A549 (cell line): ENCODE data around the gene COG5. TPM values are rescaled to one million over a fixed set of nuclear protein-coding genes. Genes with fewer than 3 reads are reported as not detected.
A peak's percentile ranks its signal among the peaks of the same experiment; 100 is the strongest.

Experiments used
- ATAC-seq, 2 experiments: fragments of 200-7000 bp in 1 of 2; fragments of >200 bp in 1 of 2; cut with Nextera tagmentation in 1 of 2; cut with Tn5 transposase in 1 of 2; 3 replicates each; pipeline versions ENCODE4 v1.8.0 to v1.9.1; 2018 to 2020; ENCODE audit warnings: mild to moderate bottlenecking in 1 of 2, moderate library complexity in 1 of 2
- CTCF ChIA-PET: fragments of 300-600 bp; sonication (Branson Sonifier 250); formaldehyde crosslinking; extraction: SDS; loops from one replicate; lab custom pipeline; 2021; ENCODE audit warnings: antibody characterized with exemption, inconsistent platforms; lab: Yijun Ruan, JAX
- POLR2A ChIA-PET: fragments of 350-600 bp; formaldehyde crosslinking; extraction: SDS; loops from one replicate; lab custom pipeline; 2021; ENCODE audit warnings: antibody characterized with exemption, inconsistent platforms; lab: Yijun Ruan, JAX
- DNase-seq, 2 experiments: peaks; one replicate each; pipeline versions ENCODE4 v3.0.0 to v3.0.0-alpha.2; 2011 to 2016; ENCODE audit warnings: low read depth in 1 of 2, low spot score in 1 of 2
- FAIRE-seq: peaks from 2 replicates; lab custom pipeline; 2011; peaks lifted over from hg19 to GRCh38; lab: Jason Lieb, UNC
- H3K27ac ChIP-seq, 2 experiments: fragments of >200 bp; sonication (Bioruptor Twin); formaldehyde crosslinking; 3 replicates each; pipeline ENCODE4 v1.5.1; 2016 to 2017
- H3K4me1 ChIP-seq: fragments of >200 bp; sonication (Bioruptor Twin); formaldehyde crosslinking; 3 replicates; pipeline ENCODE4 v1.6.1; 2016
- H3K4me2 ChIP-seq: fragments of >200 bp; sonication (Bioruptor Twin); formaldehyde crosslinking; 3 replicates; pipeline ENCODE4 v1.6.1; 2016
- H3K4me3 ChIP-seq: fragments of >200 bp; sonication (Bioruptor Twin); formaldehyde crosslinking; 3 replicates; pipeline ENCODE4 v1.5.1; 2016
- H3K9me3 ChIP-seq: fragments of >200 bp; sonication (Bioruptor Twin); formaldehyde crosslinking; 3 replicates; pipeline ENCODE4 v1.6.1; 2016
- CBX2 ChIP-seq: fragments of 200-600 bp; sonication (generic); IDR thresholded peaks from 2 replicates; pipeline ENCODE4 v1.6.1; 2016; ENCODE audit warnings: low read depth, mild to moderate bottlenecking, borderline replicate concordance
- CBX8 ChIP-seq: fragments of 200-600 bp; sonication (generic); IDR thresholded peaks from 2 replicates; pipeline ENCODE4 v1.6.1; 2016
- CHD4 ChIP-seq: fragments of 200-600 bp; sonication (generic); IDR thresholded peaks from 2 replicates; pipeline ENCODE4 v1.6.1; 2016; ENCODE audit warnings: antibody characterized with exemption, mild to moderate bottlenecking, borderline replicate concordance
- EP300 ChIP-seq, 2 experiments: fragments of >200 bp; sonication (Bioruptor Twin); formaldehyde crosslinking; IDR thresholded peaks; 2 replicates in 1 of 2; 3 replicates in 1 of 2; pipeline ENCODE4 v1.6.1; 2016 to 2017
- FOXS1 ChIP-seq: fragments of 250-450 bp; sonication (Bioruptor Pico); IDR thresholded peaks from 2 replicates; pipeline ENCODE4 v1.5.0; 2020; ENCODE audit warnings: mild to moderate bottlenecking, moderate library complexity
- HDAC2 ChIP-seq: fragments of 200-600 bp; sonication (generic); IDR thresholded peaks from 2 replicates; pipeline ENCODE4 v1.6.1; 2016
- HOXA7 ChIP-seq: fragments of 250-450 bp; sonication (Bioruptor Pico); IDR thresholded peaks from 2 replicates; pipeline ENCODE4 v1.5.0; 2020; ENCODE audit warnings: mild to moderate bottlenecking, moderate library complexity
- JUNB ChIP-seq: fragments of >200 bp; sonication (Bioruptor Twin); formaldehyde crosslinking; IDR thresholded peaks from 2 replicates; pipeline ENCODE4 v1.6.1; 2016
- MAFK ChIP-seq: fragments of 450-650 bp; IDR thresholded peaks from 2 replicates; pipeline ENCODE4 v1.6.1; 2014; ENCODE audit not compliant: partially characterized antibody
- MYC ChIP-seq: IDR thresholded peaks from 2 replicates; pipeline ENCODE4 v1.6.1; 2012; ENCODE audit warnings: mild to moderate bottlenecking, inconsistent platforms, low read length, improper control_type of control experiment, borderline replicate concordance
- NFE2L2 ChIP-seq: fragments of 150-350 bp; conservative IDR thresholded peaks from 2 replicates; pipeline ENCODE4 v1.6.1; 2014; ENCODE audit warnings: low read length
- NPAS2 ChIP-seq: fragments of 250-450 bp; sonication (Bioruptor Pico); IDR thresholded peaks from 2 replicates; pipeline ENCODE4 v1.8.0; 2022; ENCODE audit warnings: mild to moderate bottlenecking, moderate library complexity, borderline replicate concordance
- NR3C1 ChIP-seq: fragments of >200 bp; sonication (Bioruptor Twin); formaldehyde crosslinking; IDR thresholded peaks from 3 replicates; pipeline ENCODE4 v1.6.1; 2017
- PHF8 ChIP-seq: fragments of 200-600 bp; sonication (generic); IDR thresholded peaks from 2 replicates; pipeline ENCODE4 v1.6.1; 2016; ENCODE audit warnings: low read depth, mild to moderate bottlenecking, antibody characterized with exemption, moderate library complexity, borderline replicate concordance
- POLR2AphosphoS2 ChIP-seq: conservative IDR thresholded peaks from 2 replicates; pipeline ENCODE4 v1.6.1; 2012; ENCODE audit warnings: low read length, improper control_type of control experiment, inconsistent platforms
- RARB ChIP-seq: fragments of 250-450 bp; sonication (Bioruptor Pico); IDR thresholded peaks from 2 replicates; pipeline ENCODE4 v1.8.0; 2021; ENCODE audit warnings: mild to moderate bottlenecking, moderate library complexity
- RFX5 ChIP-seq: fragments of 450-650 bp; IDR thresholded peaks from 2 replicates; pipeline ENCODE4 v1.7.1; 2014; ENCODE audit warnings: antibody characterized with exemption, mild to moderate bottlenecking, moderate library complexity
- TFCP2L1 ChIP-seq: fragments of 250-450 bp; sonication (Bioruptor Pico); IDR thresholded peaks from 2 replicates; pipeline ENCODE4 v1.5.0; 2021; ENCODE audit warnings: mild to moderate bottlenecking
- TP53 ChIP-seq: fragments of 250-450 bp; sonication (Bioruptor Pico); IDR thresholded peaks from 2 replicates; pipeline ENCODE4 v1.5.0; 2021; ENCODE audit warnings: mild to moderate bottlenecking, moderate library complexity
- ZC3H11A ChIP-seq: fragments of 450-650 bp; IDR thresholded peaks from 2 replicates; pipeline ENCODE4 v1.6.1; 2014; ENCODE audit warnings: antibody characterized with exemption, mild to moderate bottlenecking
- ZFP36 ChIP-seq: fragments of 450-650 bp; IDR thresholded peaks from 2 replicates; pipeline ENCODE4 v1.6.1; 2014; ENCODE audit warnings: borderline replicate concordance; ENCODE audit not compliant: partially characterized antibody
- ZSCAN20 ChIP-seq: fragments of 250-450 bp; sonication (Bioruptor Pico); IDR thresholded peaks from 2 replicates; pipeline ENCODE4 v1.8.0; 2022; ENCODE audit warnings: mild to moderate bottlenecking, moderate library complexity
- WGBS: methylation state at CpG from one replicate; pipeline ENCODE4 v1.1.6; 2017; ENCODE audit errors: missing lambda C conversion rate; 5-methylcytosine and 5-hydroxymethylcytosine counted together
- polyA plus RNA-seq, 4 experiments: library from polyadenylated mRNA; depleted of rRNA in 3 of 4; stranded (reverse); fragments of >200 nt; fragmentation: RNase III in 1 of 4; extraction: RNeasy Plus Mini Kit Qiagen cat#74134 plus additional on column Dnase treatment in 1 of 4; gene quantifications; 2 replicates in 3 of 4; 3 replicates in 1 of 4; pipeline ENCODE4 v1.2.3, GENCODE V29; 2011 to 2017
- TF ChIP-seq, protein P1 (sequence below): fragments of >200 bp; sonication (Bioruptor Twin); formaldehyde crosslinking; IDR thresholded peaks from 3 replicates; pipeline ENCODE4 v1.5.1; 2016
- TF ChIP-seq, protein P2 (sequence below): IDR thresholded peaks from 2 replicates; pipeline ENCODE4 v1.6.1; 2012
- TF ChIP-seq, protein P3 (sequence below): IDR thresholded peaks from 2 replicates; pipeline ENCODE4 v1.6.1; 2012

COG5 gene
- polyA plus RNA-seq, 2 of the 4 experiments (the other 2 are of a cell fraction): 22.5 to 44.0 TPM

DNA sequence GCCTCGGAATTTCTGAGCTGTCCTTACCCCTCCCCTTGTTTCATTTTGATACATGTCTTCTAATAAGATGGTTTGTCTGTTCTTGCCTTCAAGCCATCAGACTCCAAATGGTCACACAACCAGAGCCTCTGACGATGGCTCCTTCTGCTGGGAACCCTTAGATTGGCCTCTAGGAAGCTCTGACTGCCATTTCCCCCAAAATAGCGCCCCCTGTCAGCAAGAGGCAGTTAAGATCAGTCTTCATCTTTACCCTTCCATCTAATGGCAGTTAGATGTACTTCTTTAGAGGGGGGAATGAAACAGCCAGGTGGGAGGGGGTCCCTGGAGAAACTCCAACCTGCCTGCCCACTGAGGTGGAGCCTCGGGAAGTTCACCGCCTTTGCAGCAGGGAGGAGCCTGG is 179.7 kb downstream of the COG5 start:
- TF ChIP-seq, protein P1, sequence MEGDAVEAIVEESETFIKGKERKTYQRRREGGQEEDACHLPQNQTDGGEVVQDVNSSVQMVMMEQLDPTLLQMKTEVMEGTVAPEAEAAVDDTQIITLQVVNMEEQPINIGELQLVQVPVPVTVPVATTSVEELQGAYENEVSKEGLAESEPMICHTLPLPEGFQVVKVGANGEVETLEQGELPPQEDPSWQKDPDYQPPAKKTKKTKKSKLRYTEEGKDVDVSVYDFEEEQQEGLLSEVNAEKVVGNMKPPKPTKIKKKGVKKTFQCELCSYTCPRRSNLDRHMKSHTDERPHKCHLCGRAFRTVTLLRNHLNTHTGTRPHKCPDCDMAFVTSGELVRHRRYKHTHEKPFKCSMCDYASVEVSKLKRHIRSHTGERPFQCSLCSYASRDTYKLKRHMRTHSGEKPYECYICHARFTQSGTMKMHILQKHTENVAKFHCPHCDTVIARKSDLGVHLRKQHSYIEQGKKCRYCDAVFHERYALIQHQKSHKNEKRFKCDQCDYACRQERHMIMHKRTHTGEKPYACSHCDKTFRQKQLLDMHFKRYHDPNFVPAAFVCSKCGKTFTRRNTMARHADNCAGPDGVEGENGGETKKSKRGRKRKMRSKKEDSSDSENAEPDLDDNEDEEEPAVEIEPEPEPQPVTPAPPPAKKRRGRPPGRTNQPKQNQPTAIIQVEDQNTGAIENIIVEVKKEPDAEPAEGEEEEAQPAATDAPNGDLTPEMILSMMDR: 0 out of 3 replicates have a peak, but pooled peaks have one; percentile 13
- no peak for TF ChIP-seq TP53 (CRISPR knock-in tag)
- Histone ChIP-seq H3K4me2 (no peak overlapping the region), H3K4me3 (no peak overlapping the region), H3K9me3 (no peaks in the 10 kb centered on the region), H3K4me1 (peaks cover 6% of the 10 kb centered on the region; the same call in 2 of the 3 replicates), H3K27ac (no peak overlapping the region)
- FAIRE-seq: no peak
- ChIA-PET CTCF (interaction anchor here (1.1 to 2.0 kb wide), 2 partner anchors 15 to 183 kb away, joined by 3 to 4 read pairs; no protein-coding TSS in a partner anchor), POLR2A (no interaction called here)
- no peak for DNase-seq
- 0 out of 6 replicates have a peak, but pooled peaks of 1 of the 2 experiments have one; percentile 37 for ATAC-seq
- WGBS: 75% methylated on average over 5 of the region's 5 CpGs

DNA sequence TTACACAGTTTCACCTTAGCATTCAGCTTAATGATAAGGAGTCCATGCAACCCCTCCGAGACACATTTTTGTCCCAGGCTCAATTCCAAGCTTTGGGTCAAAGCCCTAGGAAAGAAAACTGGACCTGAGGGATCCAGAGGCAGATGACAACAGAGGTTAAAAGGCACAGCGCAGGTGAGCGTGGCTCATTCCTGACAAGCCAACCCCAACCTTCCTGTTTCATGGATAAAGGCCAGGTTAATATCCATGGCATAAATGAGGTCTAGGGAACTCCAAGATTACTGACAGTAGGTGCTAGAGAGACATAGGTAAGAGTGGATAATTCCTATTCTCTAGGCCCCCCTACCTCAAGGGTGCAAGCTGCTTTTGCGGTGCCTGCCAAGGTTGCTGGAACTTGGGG is 180.5 kb downstream of the COG5 start:
- FAIRE-seq: no peak
- POLR2A ChIA-PET: no interaction called here
- no peaks in the 10 kb centered on the region for H3K9me3 ChIP-seq
- no peak for ATAC-seq
- H3K27ac ChIP-seq: no peak overlapping the region
- no peak for DNase-seq
- CTCF ChIA-PET: interaction anchor here (1.1 to 2.0 kb wide), 2 partner anchors 16 to 182 kb away, joined by 3 to 4 read pairs; no protein-coding TSS in a partner anchor
- no peak overlapping the region for H3K4me3 ChIP-seq
- TF ChIP-seq NFE2L2 (no peak), TFCP2L1 (no peak), RARB (no peak), CHD4 (no peak), PHF8 (no peak), MYC (no peak)
- 98% methylated on average over 4 of the region's 4 CpGs for WGBS
- H3K4me1 ChIP-seq: peaks cover 6% of the 10 kb centered on the region; the same call in 2 of the 3 replicates
- no peak overlapping the region for H3K4me2 ChIP-seq

DNA sequence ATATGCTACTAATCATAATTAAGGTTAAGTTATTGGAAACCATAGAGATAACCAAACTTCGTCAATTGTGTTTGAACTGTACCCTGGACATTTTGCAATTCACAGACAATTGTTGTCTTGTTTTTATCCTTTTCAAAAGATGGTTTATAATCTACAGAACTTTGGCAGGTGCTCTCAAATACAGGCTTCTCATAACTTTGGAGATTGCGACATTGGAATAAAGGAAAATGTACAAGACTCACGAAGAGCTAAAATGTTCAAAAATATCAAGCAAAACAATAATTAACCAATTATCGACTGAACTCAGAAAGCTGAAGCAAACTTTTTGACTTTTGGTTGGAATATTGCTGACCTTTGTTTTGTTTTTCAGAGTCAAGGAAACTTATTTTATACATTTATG is 182.3 kb downstream of the COG5 start:
- ATAC-seq: no peak
- no peak for DNase-seq
- Histone ChIP-seq H3K4me2 (no peak overlapping the region), H3K27ac (no peak overlapping the region), H3K4me1 (no peaks in the 10 kb centered on the region), H3K9me3 (no peaks in the 10 kb centered on the region), H3K4me3 (no peak overlapping the region)
- TF ChIP-seq FOXS1 (CRISPR knock-in tag) (no peak), MAFK (no peak), EP300 (IDR thresholded peaks at IDR 0.05) (no peak), HDAC2 (no peak)
- no peak for FAIRE-seq
- POLR2A ChIA-PET: no interaction called here
- WGBS: 75% methylated on average over 4 of the region's 4 CpGs
- CTCF ChIA-PET: interaction anchor here (1.5 kb wide), 1 partner anchor 362 kb away, joined by 3 read pairs; no protein-coding TSS in a partner anchor

DNA sequence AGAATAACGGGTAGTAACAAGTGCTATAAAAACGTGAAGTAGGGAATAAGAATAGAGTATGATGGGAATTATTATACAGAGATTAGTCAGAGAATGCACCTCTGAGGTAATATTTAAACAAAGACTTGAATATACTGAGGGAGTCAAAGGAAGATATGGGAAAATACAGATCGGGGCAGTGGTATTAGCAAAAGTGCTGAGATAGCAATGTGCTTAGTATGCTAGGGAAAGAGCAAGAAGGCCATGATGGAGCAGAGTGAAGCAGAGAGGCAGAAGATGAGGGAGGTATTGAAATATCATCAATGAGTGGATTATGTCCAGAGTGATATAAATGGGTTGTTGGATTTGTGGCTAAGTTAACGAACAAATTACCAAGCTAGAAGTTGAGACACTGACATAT is 190.4 kb downstream of the COG5 start:
- H3K4me1 ChIP-seq: no peaks in the 10 kb centered on the region
- ChIA-PET POLR2A (no interaction called here), CTCF (interaction anchor here (1.2 to 1.7 kb wide), 2 partner anchors 13 to 14 kb away, joined by 3 to 4 read pairs; no protein-coding TSS in a partner anchor)
- H3K4me2 ChIP-seq: no peak overlapping the region
- no peak for TF ChIP-seq ZFP36
- TF ChIP-seq MAFK: peak; percentile 69
- H3K27ac ChIP-seq: no peak overlapping the region
- FAIRE-seq (no peak), DNase-seq (no peak), ATAC-seq (no peak)
- 73% methylated on average over 4 of the region's 4 CpGs for WGBS
- no peaks in the 10 kb centered on the region for H3K9me3 ChIP-seq
- no peak overlapping the region for H3K4me3 ChIP-seq

DNA sequence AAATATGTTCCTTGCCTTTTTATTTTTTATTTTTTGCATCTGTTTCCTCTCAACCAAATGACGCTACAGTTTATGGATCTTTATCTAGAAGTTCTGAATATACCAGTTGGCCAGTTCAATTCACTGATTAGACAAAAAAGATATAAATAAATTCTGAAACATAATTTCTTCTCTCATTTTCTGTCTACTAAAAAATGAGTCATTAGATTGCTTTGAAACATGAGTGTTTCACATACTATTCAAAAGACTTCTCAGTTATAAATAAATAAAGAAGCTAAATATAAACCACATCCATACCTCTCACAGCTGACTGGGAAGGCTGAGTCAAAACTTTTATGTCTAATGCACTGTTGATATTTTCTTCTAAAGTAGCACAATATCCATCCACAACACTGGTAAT is 191.4 kb downstream of the COG5 start:
- H3K4me3 ChIP-seq: no peak overlapping the region
- no peaks in the 10 kb centered on the region for H3K9me3 ChIP-seq
- no peak overlapping the region for H3K27ac ChIP-seq
- ChIA-PET CTCF (interaction anchor here (1.2 to 1.7 kb wide), 2 partner anchors 12 to 15 kb away, joined by 3 to 4 read pairs; no protein-coding TSS in a partner anchor), POLR2A (no interaction called here)
- FAIRE-seq (no peak), DNase-seq (no peak), ATAC-seq (no peak)
- no peaks in the 10 kb centered on the region for H3K4me1 ChIP-seq
- no peak overlapping the region for H3K4me2 ChIP-seq
- whole genome bisulfite sequencing: 88% methylated on average over 1 of the region's 1 CpG
- no peak for TF ChIP-seq ZFP36
- TF ChIP-seq, protein P2, sequence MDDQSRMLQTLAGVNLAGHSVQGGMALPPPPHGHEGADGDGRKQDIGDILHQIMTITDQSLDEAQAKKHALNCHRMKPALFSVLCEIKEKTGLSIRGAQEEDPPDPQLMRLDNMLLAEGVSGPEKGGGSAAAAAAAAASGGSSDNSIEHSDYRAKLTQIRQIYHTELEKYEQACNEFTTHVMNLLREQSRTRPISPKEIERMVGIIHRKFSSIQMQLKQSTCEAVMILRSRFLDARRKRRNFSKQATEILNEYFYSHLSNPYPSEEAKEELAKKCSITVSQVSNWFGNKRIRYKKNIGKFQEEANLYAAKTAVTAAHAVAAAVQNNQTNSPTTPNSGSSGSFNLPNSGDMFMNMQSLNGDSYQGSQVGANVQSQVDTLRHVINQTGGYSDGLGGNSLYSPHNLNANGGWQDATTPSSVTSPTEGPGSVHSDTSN: no peak
- TF ChIP-seq HOXA7 (CRISPR knock-in tag): no peak
- TF ChIP-seq NPAS2 (CRISPR knock-in tag): no peak
- TF ChIP-seq FOXS1 (CRISPR knock-in tag): no peak
- TF ChIP-seq ZSCAN20 (CRISPR knock-in tag): no peak
- TF ChIP-seq PHF8: no peak
- TF ChIP-seq RFX5: no peak
- no peak for TF ChIP-seq CBX8
- no peak for TF ChIP-seq NR3C1
- TF ChIP-seq ZC3H11A: no peak
- TF ChIP-seq JUNB: no peak
- no peak for TF ChIP-seq POLR2AphosphoS2
- no peak for TF ChIP-seq HDAC2
- no peak for TF ChIP-seq CBX2
- TF ChIP-seq, protein P3, sequence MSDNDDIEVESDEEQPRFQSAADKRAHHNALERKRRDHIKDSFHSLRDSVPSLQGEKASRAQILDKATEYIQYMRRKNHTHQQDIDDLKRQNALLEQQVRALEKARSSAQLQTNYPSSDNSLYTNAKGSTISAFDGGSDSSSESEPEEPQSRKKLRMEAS: no peak
